PC-3 (cell line): Measurements from ENCODE around the gene OR2B2.

Experiments
- EZH2phosphoT487 ChIP-seq: fragments of 300-600 bp; sonication (generic); IDR thresholded peaks from 2 replicates; pipeline ENCODE4 v1.6.1; 2018; ENCODE audit warnings: mild to moderate bottlenecking, antibody characterized with exemption, low read length, borderline replicate concordance
- TF ChIP-seq, protein P1 (sequence below): fragments of 300-600 bp; sonication (generic); conservative IDR thresholded peaks from 2 replicates; pipeline ENCODE4 v1.5.1; 2017; ENCODE audit warnings: antibody characterized with exemption, low read depth, mild to moderate bottlenecking, low read length

DNA sequence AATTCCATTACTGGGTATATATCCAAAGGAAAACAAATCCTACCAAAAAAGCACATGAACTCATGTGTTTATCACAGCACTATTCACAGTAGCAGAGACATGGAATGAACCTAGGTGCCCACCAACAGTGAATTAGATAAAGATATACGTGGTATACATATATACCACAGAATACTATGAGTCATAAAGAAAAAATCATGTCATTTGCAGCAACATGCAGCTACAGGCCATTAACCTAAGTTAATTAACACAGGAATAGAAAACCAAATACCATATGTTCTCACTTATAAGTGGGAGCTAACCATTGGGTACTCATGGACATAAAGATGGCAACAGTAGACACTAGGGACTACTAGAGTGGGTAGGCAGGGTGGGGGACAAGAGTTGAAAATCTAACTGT, 4.2 kb downstream of the OR2B2 start:
- TF ChIP-seq, protein P1, sequence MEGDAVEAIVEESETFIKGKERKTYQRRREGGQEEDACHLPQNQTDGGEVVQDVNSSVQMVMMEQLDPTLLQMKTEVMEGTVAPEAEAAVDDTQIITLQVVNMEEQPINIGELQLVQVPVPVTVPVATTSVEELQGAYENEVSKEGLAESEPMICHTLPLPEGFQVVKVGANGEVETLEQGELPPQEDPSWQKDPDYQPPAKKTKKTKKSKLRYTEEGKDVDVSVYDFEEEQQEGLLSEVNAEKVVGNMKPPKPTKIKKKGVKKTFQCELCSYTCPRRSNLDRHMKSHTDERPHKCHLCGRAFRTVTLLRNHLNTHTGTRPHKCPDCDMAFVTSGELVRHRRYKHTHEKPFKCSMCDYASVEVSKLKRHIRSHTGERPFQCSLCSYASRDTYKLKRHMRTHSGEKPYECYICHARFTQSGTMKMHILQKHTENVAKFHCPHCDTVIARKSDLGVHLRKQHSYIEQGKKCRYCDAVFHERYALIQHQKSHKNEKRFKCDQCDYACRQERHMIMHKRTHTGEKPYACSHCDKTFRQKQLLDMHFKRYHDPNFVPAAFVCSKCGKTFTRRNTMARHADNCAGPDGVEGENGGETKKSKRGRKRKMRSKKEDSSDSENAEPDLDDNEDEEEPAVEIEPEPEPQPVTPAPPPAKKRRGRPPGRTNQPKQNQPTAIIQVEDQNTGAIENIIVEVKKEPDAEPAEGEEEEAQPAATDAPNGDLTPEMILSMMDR = no peak
- no peak for TF ChIP-seq EZH2phosphoT487
